B cell (primary cell): ENCODE data around the gene CLASP1. TPM values are rescaled to one million over a fixed set of nuclear protein-coding genes. Genes with fewer than 3 reads are reported as not detected.

Source experiments
- ATAC-seq: fragments of 200-7000 bp; cut with Tn5 transposase; one replicate; pipeline ENCODE4 v1.10.0; 2021; ENCODE audit warnings: low read depth, mild to moderate bottlenecking, moderate number of reproducible peaks, moderate library complexity
- CTCF ChIA-PET: fragments of 350-600 bp; sonication (Branson Sonifier 250); formaldehyde crosslinking; loops from one replicate; lab custom pipeline; 2021; ENCODE audit warnings: antibody characterized with exemption, inconsistent platforms; lab: Charles Lee
- POLR2A ChIA-PET: fragments of 350-600 bp; sonication (Branson Sonifier 250); formaldehyde crosslinking; loops from one replicate; lab custom pipeline; 2021; ENCODE audit warnings: antibody characterized with exemption; lab: Charles Lee
- DNase-seq: peaks from one replicate; pipeline ENCODE4 v3.0.0; 2013
- H2AFZ ChIP-seq: 2 replicates; pipeline ENCODE4 v1.6.1; 2012; ENCODE audit warnings: mild to moderate bottlenecking, low read depth, low read length; ENCODE audit not compliant: insufficient read depth, poor library complexity, severe bottlenecking
- H3K27ac ChIP-seq, 2 donors: 1 replicate in 1 of 2; 2 replicates in 1 of 2; pipeline ENCODE4 v1.5.1; 2012 to 2013; ENCODE audit warnings: low read length in 2 of 2, mild to moderate bottlenecking in 2 of 2, moderate library complexity in 1 of 2
- H3K27me3 ChIP-seq, 4 experiments: fragments of 200-600 bp in 1 of 4; sonication (generic) in 1 of 4; replicated peaks in 1 of 4; 1 replicate in 2 of 4; 2 replicates in 2 of 4; pipeline versions ENCODE4 v1.6.1 to v1.7.0; 2013 to 2016; ENCODE audit warnings: low read length in 3 of 4, mild to moderate bottlenecking in 2 of 4, mixed read lengths in 1 of 4, moderate library complexity in 1 of 4; ENCODE audit not compliant: insufficient read depth in 4 of 4, control insufficient read depth in 3 of 4; ENCODE audit errors: control extremely low read depth in 1 of 4
- H3K36me3 ChIP-seq, 2 experiments: replicated peaks in 1 of 2; 1 replicate in 1 of 2; 2 replicates in 1 of 2; pipeline versions ENCODE4 v1.6.1 to v1.7.1; 2013; ENCODE audit warnings: low read length in 1 of 2; ENCODE audit not compliant: insufficient read depth in 2 of 2, control insufficient read depth in 1 of 2; ENCODE audit errors: control extremely low read depth in 1 of 2, extremely low read depth in 1 of 2
- H3K4me1 ChIP-seq, 2 donors: fragments of 200-600 bp in 1 of 2; sonication (generic) in 1 of 2; 1 replicate in 1 of 2; 2 replicates in 1 of 2; pipeline versions ENCODE4 v1.5.1 to v1.6.1; 2013 to 2017; ENCODE audit warnings: low read length in 2 of 2; ENCODE audit not compliant: control insufficient read depth in 2 of 2, insufficient read depth in 2 of 2
- H3K4me2 ChIP-seq: replicated peaks from 2 replicates; pipeline ENCODE3; 2012; ENCODE audit warnings: mild to moderate bottlenecking, low read depth, low read length; ENCODE audit not compliant: poor library complexity, severe bottlenecking
- H3K4me3 ChIP-seq, 5 experiments: fragments of 200-600 bp in 1 of 5; sonication (generic) in 1 of 5; 1 replicate in 3 of 5; 2 replicates in 2 of 5; pipeline versions ENCODE4 v1.5.1 to v1.7.0; 2011 to 2016; ENCODE audit warnings: low read length in 4 of 5, mild to moderate bottlenecking in 4 of 5, low read depth in 2 of 5, control low read depth in 1 of 5, moderate library complexity in 1 of 5; ENCODE audit not compliant: insufficient read depth in 1 of 5; ENCODE audit errors: control extremely low read depth in 1 of 5, extremely low read depth in 1 of 5
- H3K79me2 ChIP-seq: fragments of 200-600 bp; sonication (generic); one replicate; pipeline ENCODE4 v1.6.0; 2016; ENCODE audit warnings: low read length; ENCODE audit not compliant: control insufficient read depth, insufficient read depth
- H3K9ac ChIP-seq: fragments of 200-600 bp; sonication (generic); 2 replicates; pipeline ENCODE4 v1.6.1; 2017; ENCODE audit warnings: mild to moderate bottlenecking, low read length, moderate library complexity
- H3K9me3 ChIP-seq, 3 donors: one replicate each; pipeline versions ENCODE4 v1.6.1 to v1.7.1; 2013; ENCODE audit warnings: low read length in 2 of 3; ENCODE audit not compliant: control insufficient read depth in 2 of 3, insufficient read depth in 1 of 3; ENCODE audit errors: control extremely low read depth in 1 of 3
- H4K20me1 ChIP-seq: 2 replicates; pipeline ENCODE4 v1.6.0; 2012; ENCODE audit warnings: mild to moderate bottlenecking, low read length; ENCODE audit not compliant: insufficient read depth, control insufficient read depth, poor library complexity, severe bottlenecking
- H3K27ac Mint-ChIP-seq: one replicate; pipeline ENCODE4 v1.8.0; 2021; ENCODE audit warnings: mixed read lengths
- H3K27me3 Mint-ChIP-seq: one replicate; pipeline ENCODE4 v1.8.0; 2021; ENCODE audit warnings: mixed read lengths
- H3K4me1 Mint-ChIP-seq: one replicate; pipeline ENCODE4 v1.8.0; 2021; ENCODE audit warnings: mixed read lengths
- H3K4me3 Mint-ChIP-seq: one replicate; pipeline ENCODE4 v1.8.0; 2021; ENCODE audit warnings: mixed read lengths
- H3K9me3 Mint-ChIP-seq: one replicate; pipeline ENCODE4 v1.8.0; 2022; ENCODE audit warnings: mixed read lengths; ENCODE audit not compliant: insufficient read depth
- CTCF ChIP-seq: fragments of 200-600 bp; IDR thresholded peaks from one replicate; pipeline ENCODE4 v1.8.0; 2022; ENCODE audit warnings: antibody characterized with exemption, mild to moderate bottlenecking
- EZH2 ChIP-seq: IDR thresholded peaks from 2 replicates; pipeline ENCODE4 v1.6.1; 2012; ENCODE audit warnings: borderline replicate concordance, low read depth, mild to moderate bottlenecking, moderate library complexity, low read length; ENCODE audit not compliant: insufficient read depth, poor library complexity, severe bottlenecking
- WGBS: methylation state at CpG from one replicate; pipeline ENCODE4 v1.1.5; 2013; ENCODE audit warnings: missing lambda C conversion rate; ENCODE audit not compliant: insufficient coverage; 5-methylcytosine and 5-hydroxymethylcytosine counted together
- intact Hi-C: fragments of 100-400 bp; cut with micrococcal nuclease; formaldehyde crosslinking; loops from one replicate; pipeline ENCODE4 v1.10.0; 2022
- polyA plus RNA-seq: library from polyadenylated mRNA; depleted of rRNA; stranded (reverse); fragments of >200 nt; gene quantifications from 2 replicates; pipeline ENCODE4 v1.2.3, GENCODE V29; 2012
- total RNA-seq, 2 donors: library from RNA; stranded (reverse); fragments of 120-200 nt in 1 of 2; gene quantifications; 1 replicate in 1 of 2; 2 replicates in 1 of 2; pipeline versions ENCODE4 v1.2.3 to v1.2.4, GENCODE V29; 2013 to 2022

The CLASP1 gene
- total and polyA plus RNA-seq, 2 donors (not counting 1 experiment from before 2014, with no cell fraction given): 8.7 to 88.0 TPM

- no peak for ATAC-seq
- Histone ChIP-seq H3K9me3 (peaks cover 0 to 6% (median 6%) of the 10 kb centered on the region in 3 donors), H3K27ac (no peak overlapping the region), H4K20me1 (peaks cover 8% of the 10 kb centered on the region), H3K9ac (no peak overlapping the region), H3K27me3 (no peaks in the 10 kb centered on the region), H2AFZ (no peak overlapping the region), H3K36me3 (peaks cover 6 to 45% of the 10 kb centered on the region in 2 experiments), H3K79me2 (peaks cover 42% of the 10 kb centered on the region), H3K4me1 (no peaks in the 10 kb centered on the region), H3K4me3 (no peak overlapping the region), H3K4me2 (no peak overlapping the region)
- Mint-ChIP-seq H3K27ac (no peak overlapping the region), H3K27me3 (no peaks in the 10 kb centered on the region), H3K4me1 (no peaks in the 10 kb centered on the region), H3K9me3 (no peaks in the 10 kb centered on the region), H3K4me3 (no peak overlapping the region)
- no peak for TF ChIP-seq CTCF
- no peak for TF ChIP-seq EZH2
- CTCF ChIA-PET: interaction anchor here (1.6 kb wide), 1 partner anchor 42 kb away, joined by 3 read pairs; no protein-coding TSS in a partner anchor
- intact Hi-C loops: no loop called here
- DNase-seq: no peak
- no CpG with 5 or more reads among the region's 1 CpG for WGBS
- POLR2A ChIA-PET: no interaction called here
Observed at GRCh38 chr2:121506621-121507020, 142.6 kb downstream of the CLASP1 start.

GRCh38 chr2:121505986-121506586, 143.2 kb downstream of the CLASP1 start:
- H3K9ac ChIP-seq: no peak overlapping the region
- Mint-ChIP-seq H3K4me3 (no peak overlapping the region), H3K27ac (no peak overlapping the region), H3K9me3 (no peaks in the 10 kb centered on the region), H3K4me1 (no peaks in the 10 kb centered on the region), H3K27me3 (no peaks in the 10 kb centered on the region)
- no peak overlapping the region for H3K4me2 ChIP-seq
- no peak overlapping the region for H3K4me3 ChIP-seq
- H4K20me1 ChIP-seq: peaks cover 8% of the 10 kb centered on the region
- no peak for ATAC-seq
- H3K9me3 ChIP-seq: peaks cover 0 to 6% (median 6%) of the 10 kb centered on the region in 3 donors
- no peak for DNase-seq
- CTCF ChIA-PET: interaction anchor here (1.6 kb wide), 1 partner anchor 43 kb away, joined by 3 read pairs; no protein-coding TSS in a partner anchor
- intact Hi-C loops: no loop called here
- no peak overlapping the region for H2AFZ ChIP-seq
- no peaks in the 10 kb centered on the region for H3K4me1 ChIP-seq
- no peak overlapping the region for H3K27ac ChIP-seq
- WGBS: 100% methylated on average over 2 of the region's 4 CpGs
- H3K27me3 ChIP-seq: no peaks in the 10 kb centered on the region
- TF ChIP-seq CTCF (no peak), EZH2 (no peak)
- peaks cover 43% of the 10 kb centered on the region for H3K79me2 ChIP-seq
- POLR2A ChIA-PET: no interaction called here
- H3K36me3 ChIP-seq: peaks cover 6 to 47% of the 10 kb centered on the region in 2 experiments
